ENCODE measurements around the gene SOWAHD. TPM values are rescaled to one million over a fixed set of nuclear protein-coding genes. Genes with fewer than 3 reads are reported as not detected.

The SOWAHD gene
- total RNA-seq, 1 donor, result 0.72 TPM

DNA sequence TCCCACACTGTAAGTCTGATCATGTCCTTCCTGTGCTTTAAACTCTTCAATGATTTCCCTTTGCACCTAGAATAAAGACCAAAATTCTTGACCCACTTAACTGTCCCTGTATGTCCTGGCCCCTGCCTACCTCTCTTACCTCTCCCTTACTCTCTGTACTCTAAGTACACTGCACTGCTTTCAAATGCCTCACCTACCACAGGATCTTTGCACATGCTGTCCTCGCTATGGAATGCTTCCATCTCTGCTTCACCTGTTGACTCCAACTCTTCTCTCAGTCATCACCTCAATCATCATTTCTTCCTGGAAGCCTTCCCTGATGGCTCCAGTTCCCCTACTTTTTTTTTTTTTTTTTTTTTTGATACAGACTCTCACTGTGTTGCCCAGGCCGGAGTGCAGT lies 36.5 kb upstream of the SOWAHD start:
- Histone ChIP-seq H3K9me3 (ENCODE audit: low read depth, low read length) (no peaks in the 10 kb centered on the region), H3K4me3 (ENCODE audit: insufficient read depth, low read length) (no peak overlapping the region), H2AFZ (ENCODE audit: low read length) (no peak overlapping the region), H3K27ac (ENCODE audit: low read depth, low read length) (no peak overlapping the region), H3K36me3 (ENCODE audit: insufficient read depth, low read length) (no peaks in the 10 kb centered on the region), H3K79me2 (ENCODE audit: insufficient read depth, low read length) (no peaks in the 10 kb centered on the region), H4K20me1 (ENCODE audit: insufficient read depth, low read length) (no peaks in the 10 kb centered on the region), H3K27me3 (ENCODE audit: insufficient read depth, low read length) (no peaks in the 10 kb centered on the region), H3K4me2 (ENCODE audit: insufficient read depth, low read length) (no peak overlapping the region), H3K4me1 (ENCODE audit: insufficient read depth, low read length) (no peaks in the 10 kb centered on the region)
- no peak for TF ChIP-seq CTCF (IDR thresholded peaks at IDR 0.05; ENCODE audit: extremely low read depth, low read depth, low read length)
- DNase-seq (ENCODE audit: insufficient read length, low spot score, missing footprints), result no peak

- no peaks in the 10 kb centered on the region for H3K36me3 ChIP-seq (ENCODE audit: insufficient read depth, low read length)
- no peak overlapping the region for H3K4me2 ChIP-seq (ENCODE audit: insufficient read depth, low read length)
- no peak for TF ChIP-seq CTCF (IDR thresholded peaks at IDR 0.05; ENCODE audit: extremely low read depth, low read depth, low read length)
- H3K4me3 ChIP-seq (ENCODE audit: insufficient read depth, low read length), result no peak overlapping the region
- H3K79me2 ChIP-seq (ENCODE audit: insufficient read depth, low read length), result no peaks in the 10 kb centered on the region
- no peaks in the 10 kb centered on the region for H3K27me3 ChIP-seq (ENCODE audit: insufficient read depth, low read length)
- no peaks in the 10 kb centered on the region for H3K4me1 ChIP-seq (ENCODE audit: insufficient read depth, low read length)
- no peak for DNase-seq (ENCODE audit: insufficient read length, low spot score, missing footprints)
- no peaks in the 10 kb centered on the region for H4K20me1 ChIP-seq (ENCODE audit: insufficient read depth, low read length)
- peak overlapping the region; percentile 35 for H2AFZ ChIP-seq (ENCODE audit: low read length)
- H3K27ac ChIP-seq (ENCODE audit: low read depth, low read length), result no peak overlapping the region
- H3K9me3 ChIP-seq (ENCODE audit: low read depth, low read length), result no peaks in the 10 kb centered on the region
These were observed 31.4 kb upstream of the SOWAHD start for GRCh38 chrX:119726900-119727555.

DNA sequence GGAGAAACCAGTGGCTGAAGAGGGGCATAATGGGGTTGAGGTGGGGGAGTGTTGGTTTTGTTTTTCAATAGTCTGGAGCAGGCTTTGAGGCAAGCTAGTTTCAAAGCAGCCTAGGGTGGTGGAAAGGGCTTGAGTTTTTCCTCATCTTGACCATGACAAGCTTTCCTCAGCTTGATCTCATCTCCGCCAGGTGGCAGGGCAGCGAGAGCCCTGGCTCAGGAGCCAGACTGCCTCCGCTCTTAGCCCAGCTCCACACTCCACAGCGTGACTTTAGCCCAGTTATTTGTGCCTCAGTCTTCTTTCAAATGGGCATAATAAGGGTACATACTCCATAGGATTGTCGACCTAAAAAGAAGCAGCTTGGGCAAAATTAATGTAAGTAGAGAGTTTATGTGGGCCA lies 29.9 kb upstream of the SOWAHD start:
- no peaks in the 10 kb centered on the region for H3K9me3 ChIP-seq (ENCODE audit: low read depth, low read length)
- H3K79me2 ChIP-seq (ENCODE audit: insufficient read depth, low read length), result no peaks in the 10 kb centered on the region
- H3K4me1 ChIP-seq (ENCODE audit: insufficient read depth, low read length), result no peaks in the 10 kb centered on the region
- no peak overlapping the region for H3K4me3 ChIP-seq (ENCODE audit: insufficient read depth, low read length)
- no peak overlapping the region for H3K27ac ChIP-seq (ENCODE audit: low read depth, low read length)
- no peak overlapping the region for H2AFZ ChIP-seq (ENCODE audit: low read length)
- H3K27me3 ChIP-seq (ENCODE audit: insufficient read depth, low read length), result no peaks in the 10 kb centered on the region
- no peaks in the 10 kb centered on the region for H3K36me3 ChIP-seq (ENCODE audit: insufficient read depth, low read length)
- no peaks in the 10 kb centered on the region for H4K20me1 ChIP-seq (ENCODE audit: insufficient read depth, low read length)
- no peak for DNase-seq (ENCODE audit: insufficient read length, low spot score, missing footprints)
- no peak overlapping the region for H3K4me2 ChIP-seq (ENCODE audit: insufficient read depth, low read length)
- TF ChIP-seq CTCF (IDR thresholded peaks at IDR 0.05; ENCODE audit: extremely low read depth, low read depth, low read length), result no peak

GRCh38 chrX:119729408-119730201 lies 28.8 kb upstream of the SOWAHD start:
- H3K36me3 ChIP-seq (ENCODE audit: insufficient read depth, low read length), result no peaks in the 10 kb centered on the region
- no peak overlapping the region for H2AFZ ChIP-seq (ENCODE audit: low read length)
- DNase-seq (ENCODE audit: insufficient read length, low spot score, missing footprints), result no peak
- peaks cover under 1% of the 10 kb centered on the region for H3K4me1 ChIP-seq (ENCODE audit: insufficient read depth, low read length)
- H4K20me1 ChIP-seq (ENCODE audit: insufficient read depth, low read length), result no peaks in the 10 kb centered on the region
- peak; percentile 55 for TF ChIP-seq CTCF (IDR thresholded peaks at IDR 0.05; ENCODE audit: extremely low read depth, low read depth, low read length)
- H3K27me3 ChIP-seq (ENCODE audit: insufficient read depth, low read length), result no peaks in the 10 kb centered on the region
- H3K4me2 ChIP-seq (ENCODE audit: insufficient read depth, low read length), result no peak overlapping the region
- no peak overlapping the region for H3K4me3 ChIP-seq (ENCODE audit: insufficient read depth, low read length)
- H3K79me2 ChIP-seq (ENCODE audit: insufficient read depth, low read length), result no peaks in the 10 kb centered on the region
- no peak overlapping the region for H3K27ac ChIP-seq (ENCODE audit: low read depth, low read length)
- no peaks in the 10 kb centered on the region for H3K9me3 ChIP-seq (ENCODE audit: low read depth, low read length)

Data from osteoblast (primary cell).